Lower leg skin (tissue), 3 donors: ENCODE measurements around the gene LRRC23.

Experiments
- POLR2A ChIP-seq, 2 donors: fragments of 450-650 bp; IDR thresholded peaks; one replicate each; pipeline ENCODE4 v1.6.1; 2016 to 2017; ENCODE audit warnings: antibody characterized with exemption in 2 of 2, mild to moderate bottlenecking in 1 of 2, moderate library complexity in 1 of 2
- TF ChIP-seq, protein P1 (sequence below), 3 donors: fragments of 450-650 bp; IDR thresholded peaks; one replicate each; pipeline ENCODE4 v1.5.1; 2016; ENCODE audit warnings: antibody characterized with exemption in 3 of 3, mild to moderate bottlenecking in 3 of 3, moderate library complexity in 2 of 3

DNA sequence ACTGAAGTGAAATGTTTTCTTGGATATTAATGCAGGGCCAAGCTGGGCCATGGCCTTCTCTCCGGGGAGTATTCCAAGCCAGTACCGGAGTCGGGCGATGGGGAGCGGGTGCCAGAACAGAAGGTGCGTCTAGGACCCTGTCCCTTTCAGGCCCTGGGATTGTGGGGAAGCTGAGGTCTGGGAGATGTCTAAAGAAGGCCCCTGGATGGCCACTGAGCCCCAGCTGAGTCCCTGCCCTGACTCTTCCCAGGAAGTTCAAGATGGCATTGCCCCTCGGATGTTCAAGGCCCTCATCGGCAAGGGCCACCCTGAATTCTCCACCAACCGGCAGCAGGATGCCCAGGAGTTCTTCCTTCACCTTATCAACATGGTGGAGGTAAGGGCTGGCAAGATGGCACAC lies 44.5 kb upstream of the LRRC23 start:
- TF ChIP-seq, protein P1, sequence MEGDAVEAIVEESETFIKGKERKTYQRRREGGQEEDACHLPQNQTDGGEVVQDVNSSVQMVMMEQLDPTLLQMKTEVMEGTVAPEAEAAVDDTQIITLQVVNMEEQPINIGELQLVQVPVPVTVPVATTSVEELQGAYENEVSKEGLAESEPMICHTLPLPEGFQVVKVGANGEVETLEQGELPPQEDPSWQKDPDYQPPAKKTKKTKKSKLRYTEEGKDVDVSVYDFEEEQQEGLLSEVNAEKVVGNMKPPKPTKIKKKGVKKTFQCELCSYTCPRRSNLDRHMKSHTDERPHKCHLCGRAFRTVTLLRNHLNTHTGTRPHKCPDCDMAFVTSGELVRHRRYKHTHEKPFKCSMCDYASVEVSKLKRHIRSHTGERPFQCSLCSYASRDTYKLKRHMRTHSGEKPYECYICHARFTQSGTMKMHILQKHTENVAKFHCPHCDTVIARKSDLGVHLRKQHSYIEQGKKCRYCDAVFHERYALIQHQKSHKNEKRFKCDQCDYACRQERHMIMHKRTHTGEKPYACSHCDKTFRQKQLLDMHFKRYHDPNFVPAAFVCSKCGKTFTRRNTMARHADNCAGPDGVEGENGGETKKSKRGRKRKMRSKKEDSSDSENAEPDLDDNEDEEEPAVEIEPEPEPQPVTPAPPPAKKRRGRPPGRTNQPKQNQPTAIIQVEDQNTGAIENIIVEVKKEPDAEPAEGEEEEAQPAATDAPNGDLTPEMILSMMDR (IDR thresholded peaks at IDR 0.05) = no peak
- no peak for TF ChIP-seq POLR2A (IDR thresholded peaks at IDR 0.05)
